ENCODE measurements around the gene ABCC12. TPM values are rescaled to one million over a fixed set of nuclear protein-coding genes. Genes with fewer than 3 reads are reported as not detected.

The ABCC12 gene
- polyA plus RNA-seq (ENCODE audit: low read depth in 6 of 6), result not detected

- Mint-ChIP-seq H3K27me3 (peaks cover 16 to 44% (median 26%) of the 10 kb centered on the region in 3 donors), H3K9me3 (no peaks in the 10 kb centered on the region), H3K4me1 (no peaks in the 10 kb centered on the region), H3K4me3 (no peak within 1 kb of the TSS), H3K36me3 (no peaks in the 10 kb centered on the region), H3K27ac (no peak within 1 kb of the TSS)
- ATAC-seq (ENCODE audit: low read depth in 2 of 2), result peak in 1 of 2 donors; percentile 9
- no peak for DNase-seq
Observed at GRCh38 chr16:48155926-48156789, at the start of gene ABCC12. Gene ABCC12 (minus strand): TSS chr16:48155993. CDS start chr16:48146424, 9,569 bp downstream.

GRCh38 chr16:48204825-48205151 is 49.0 kb upstream of the ABCC12 start:
- H3K27ac Mint-ChIP-seq, result no peak overlapping the region
- H3K27me3 Mint-ChIP-seq, result peaks cover 11 to 43% (median 39%) of the 10 kb centered on the region in 3 donors
- DNase-seq (no peak), ATAC-seq (ENCODE audit: low read depth in 2 of 2) (no peak)
- no peaks in the 10 kb centered on the region for H3K36me3 Mint-ChIP-seq
- no peaks in the 10 kb centered on the region for H3K4me1 Mint-ChIP-seq
- no peaks in the 10 kb centered on the region for H3K9me3 Mint-ChIP-seq
- no peak overlapping the region for H3K4me3 Mint-ChIP-seq

- DNase-seq, result no peak
- no peaks in the 10 kb centered on the region for H3K4me1 Mint-ChIP-seq
- no peak for ATAC-seq (ENCODE audit: low read depth in 2 of 2)
- no peaks in the 10 kb centered on the region for H3K9me3 Mint-ChIP-seq
- H3K27me3 Mint-ChIP-seq, result peaks cover 11 to 43% (median 38%) of the 10 kb centered on the region in 3 donors
- no peak overlapping the region for H3K27ac Mint-ChIP-seq
- H3K36me3 Mint-ChIP-seq, result no peaks in the 10 kb centered on the region
- H3K4me3 Mint-ChIP-seq, result no peak overlapping the region
Observed at GRCh38 chr16:48203974-48204824, 48.4 kb upstream of the ABCC12 start.

- Mint-ChIP-seq H3K27ac (peak overlapping the region in 1 of 6 donors; percentile 10), H3K4me1 (no peaks in the 10 kb centered on the region)
- DNase-seq, result no peak
Observed at GRCh38 chr16:48201515-48202201, 45.9 kb upstream of the ABCC12 start.

DNA sequence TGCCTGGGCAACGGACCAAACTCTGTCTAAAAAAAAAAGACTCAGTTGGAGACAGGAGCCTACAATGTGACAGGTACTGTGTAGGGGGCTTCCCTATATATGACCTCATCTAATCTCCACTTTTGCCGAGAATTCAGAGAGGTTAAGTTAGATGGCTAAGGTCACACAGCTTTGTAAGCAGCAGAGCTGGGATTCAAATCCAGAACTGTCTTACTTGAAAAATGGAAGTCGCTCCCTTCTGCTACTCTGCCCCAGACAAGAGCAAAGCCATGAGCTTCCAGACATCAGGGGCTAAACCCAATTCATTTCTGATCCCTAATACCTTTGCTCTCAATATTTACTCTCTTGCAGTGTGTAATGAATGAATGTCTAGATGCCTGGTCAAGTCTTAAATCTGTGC is 41.5 kb upstream of the ABCC12 start:
- Mint-ChIP-seq H3K4me3 (no peak overlapping the region), H3K36me3 (no peaks in the 10 kb centered on the region), H3K27me3 (peaks cover 0 to 12% (median 6%) of the 10 kb centered on the region in 3 donors), H3K9me3 (peaks cover 0 to 8% (median 0%) of the 10 kb centered on the region in 7 donors), H3K27ac (peak overlapping the region in 1 of 6 donors; percentile 24), H3K4me1 (no peaks in the 10 kb centered on the region)
- ATAC-seq (ENCODE audit: low read depth in 2 of 2) (no peak), DNase-seq (no peak)

More at GRCh38 chr16:48201515-48202201, 45.9 kb upstream of the ABCC12 start:
- Mint-ChIP-seq H3K4me3 (no peak overlapping the region), H3K27me3 (peaks cover 3 to 31% (median 20%) of the 10 kb centered on the region in 3 donors), H3K36me3 (no peaks in the 10 kb centered on the region), H3K9me3 (peaks cover 0 to 8% (median 0%) of the 10 kb centered on the region in 7 donors)
- no peak for ATAC-seq (ENCODE audit: low read depth in 2 of 2)

GRCh38 chr16:48194828-48195556 is 39.2 kb upstream of the ABCC12 start:
- Mint-ChIP-seq H3K27me3 (peaks cover 0 to 10% (median 5%) of the 10 kb centered on the region in 3 donors), H3K4me1 (no peaks in the 10 kb centered on the region), H3K36me3 (no peaks in the 10 kb centered on the region), H3K4me3 (no peak overlapping the region), H3K9me3 (peaks cover 0 to 8% (median 0%) of the 10 kb centered on the region in 7 donors), H3K27ac (no peak overlapping the region)
- no peak for DNase-seq
- no peak for ATAC-seq (ENCODE audit: low read depth in 2 of 2)

DNA sequence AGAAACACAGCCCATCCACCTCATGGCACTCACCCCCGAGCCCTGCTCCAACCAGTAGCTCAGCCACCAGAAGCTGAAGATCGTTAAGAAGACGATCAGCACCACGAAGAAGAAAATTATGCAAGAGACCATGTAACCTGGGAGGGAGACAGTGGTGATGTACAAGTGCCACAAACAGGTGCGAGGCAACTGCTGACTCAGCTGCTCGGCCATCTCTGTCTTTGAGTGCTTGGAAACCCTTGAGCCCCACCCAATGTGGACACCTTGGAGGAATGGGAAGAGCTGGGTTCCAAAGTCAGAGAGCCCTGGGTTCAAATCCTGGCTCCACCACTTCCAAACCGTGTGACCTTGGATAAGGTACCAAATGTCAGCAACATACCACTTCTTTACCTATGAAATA is 38.1 kb upstream of the ABCC12 start:
- Mint-ChIP-seq H3K27me3 (peaks cover 0 to 10% (median 5%) of the 10 kb centered on the region in 3 donors), H3K4me1 (no peaks in the 10 kb centered on the region), H3K4me3 (no peak overlapping the region), H3K27ac (no peak overlapping the region), H3K36me3 (no peaks in the 10 kb centered on the region), H3K9me3 (peaks cover 0 to 8% (median 0%) of the 10 kb centered on the region in 7 donors)
- no peak for ATAC-seq (ENCODE audit: low read depth in 2 of 2)
- DNase-seq, result no peak

DNA sequence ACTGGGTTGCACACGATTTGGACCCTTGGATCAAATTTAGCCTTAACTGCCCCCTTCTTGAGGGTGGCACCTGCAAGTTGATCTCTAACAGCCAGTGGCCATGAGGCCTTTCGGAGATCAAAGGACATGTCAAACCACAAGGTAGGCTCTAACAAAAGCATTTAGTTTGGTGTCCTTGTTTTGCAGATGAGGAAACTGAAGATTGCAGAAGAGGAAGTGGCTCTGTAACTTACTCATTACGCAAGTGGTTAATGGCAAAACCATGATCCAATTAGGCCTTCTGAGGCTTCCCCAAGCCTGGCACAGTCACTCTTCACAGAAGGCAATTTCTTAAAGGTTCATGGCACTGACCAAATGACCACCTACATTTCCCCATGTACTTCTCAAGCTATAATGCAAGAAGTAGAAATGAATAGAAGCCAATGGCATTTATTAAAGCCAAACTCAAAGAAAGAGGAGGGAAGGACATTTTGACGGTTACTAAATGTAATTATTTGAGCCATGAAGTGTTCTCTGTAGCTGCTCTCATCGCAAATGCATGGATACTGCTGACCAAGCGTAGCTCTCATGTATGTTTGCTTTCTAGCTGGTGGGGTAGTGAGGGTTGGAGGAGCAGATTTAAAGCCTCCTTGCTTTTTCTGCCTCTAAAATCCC is 32.8 kb upstream of the ABCC12 start:
- H3K27ac Mint-ChIP-seq, result no peak overlapping the region
- no peak overlapping the region for H3K4me3 Mint-ChIP-seq
- DNase-seq, result no peak

DNA sequence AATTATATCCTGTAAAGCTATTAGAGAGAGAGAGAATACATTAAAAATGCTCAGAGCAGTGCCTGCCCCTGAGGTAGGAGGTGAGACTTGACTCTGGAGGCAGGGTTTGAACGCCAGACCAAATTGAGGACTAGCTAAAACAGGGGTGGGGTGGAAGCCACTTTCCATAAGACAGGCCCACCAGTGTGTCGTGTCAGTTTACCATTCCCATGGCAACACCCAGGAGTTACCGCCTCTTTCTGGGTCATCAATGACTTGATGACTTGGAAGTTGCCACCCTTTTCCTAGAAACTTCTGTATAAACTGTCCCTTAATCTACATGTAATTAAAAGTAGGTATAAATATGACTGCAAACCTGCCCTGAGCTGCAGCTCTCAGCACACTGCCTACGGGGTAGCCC is 32.0 kb upstream of the ABCC12 start:
- H3K27ac Mint-ChIP-seq, result no peak overlapping the region
- DNase-seq, result no peak
- ATAC-seq (ENCODE audit: low read depth in 2 of 2), result no peak

More for the DNA sequence above, 32.8 kb upstream of the ABCC12 start:
- Mint-ChIP-seq H3K9me3 (no peaks in the 10 kb centered on the region), H3K27me3 (peaks cover 0 to 9% (median 0%) of the 10 kb centered on the region in 3 donors), H3K36me3 (no peaks in the 10 kb centered on the region), H3K4me1 (no peaks in the 10 kb centered on the region)
- no peak for ATAC-seq (ENCODE audit: low read depth in 2 of 2)

GRCh38 chr16:48184681-48185080 is 28.9 kb upstream of the ABCC12 start:
- H3K27me3 Mint-ChIP-seq, result peaks cover 0 to 5% (median 0%) of the 10 kb centered on the region in 3 donors
- H3K36me3 Mint-ChIP-seq, result no peaks in the 10 kb centered on the region
- H3K27ac Mint-ChIP-seq, result no peak overlapping the region
- DNase-seq (no peak), ATAC-seq (ENCODE audit: low read depth in 2 of 2) (no peak)
- H3K9me3 Mint-ChIP-seq, result no peaks in the 10 kb centered on the region
- no peak overlapping the region for H3K4me3 Mint-ChIP-seq
- no peaks in the 10 kb centered on the region for H3K4me1 Mint-ChIP-seq

More for the DNA sequence above, 32.0 kb upstream of the ABCC12 start:
- no peaks in the 10 kb centered on the region for H3K4me1 Mint-ChIP-seq
- H3K9me3 Mint-ChIP-seq, result no peaks in the 10 kb centered on the region
- H3K27me3 Mint-ChIP-seq, result peaks cover 0 to 9% (median 0%) of the 10 kb centered on the region in 3 donors
- no peaks in the 10 kb centered on the region for H3K36me3 Mint-ChIP-seq
- no peak overlapping the region for H3K4me3 Mint-ChIP-seq

GRCh38 chr16:48182979-48183537 is 27.3 kb upstream of the ABCC12 start:
- ATAC-seq (ENCODE audit: low read depth in 2 of 2) (no peak), DNase-seq (no peak)
- no peak overlapping the region for H3K4me3 Mint-ChIP-seq
- no peaks in the 10 kb centered on the region for H3K4me1 Mint-ChIP-seq
- H3K27me3 Mint-ChIP-seq, result peaks cover 0 to 11% (median 7%) of the 10 kb centered on the region in 3 donors
- H3K9me3 Mint-ChIP-seq, result no peaks in the 10 kb centered on the region
- no peak overlapping the region for H3K27ac Mint-ChIP-seq
- no peaks in the 10 kb centered on the region for H3K36me3 Mint-ChIP-seq
